ENCODE measurements around the gene MROH9.

The MROH9 gene

GRCh38 chr1:170935231-170935630 is at the start of gene MROH9:
Gene MROH9, plus strand, starts transcription at chr1:170935534. Its CDS starts 10,023 bp downstream, at chr1:170945557.
- TF ChIP-seq EP300 (IDR thresholded peaks at IDR 0.05; ENCODE audit: borderline replicate concordance): no peak
- TF ChIP-seq MAX (IDR thresholded peaks at IDR 0.05): no peak
- no peak for TF ChIP-seq USF1 (IDR thresholded peaks at IDR 0.05)
- no peak for TF ChIP-seq TCF12 (IDR thresholded peaks at IDR 0.05; ENCODE audit: low read depth)
- no peak for TF ChIP-seq ZBTB7A (IDR thresholded peaks at IDR 0.05; ENCODE audit: low read depth)
- TF ChIP-seq TEAD4 (IDR thresholded peaks at IDR 0.05): no peak
- no peak for TF ChIP-seq EGR1 (IDR thresholded peaks at IDR 0.05)
- no peak for TF ChIP-seq FOXM1 (IDR thresholded peaks at IDR 0.05; ENCODE audit: borderline replicate concordance, low read depth)
- TF ChIP-seq YY1 (IDR thresholded peaks at IDR 0.05; ENCODE audit: low read depth): no peak
- TF ChIP-seq NFIC (IDR thresholded peaks at IDR 0.05): no peak
- no peak for TF ChIP-seq CEBPB (IDR thresholded peaks at IDR 0.05)
- TF ChIP-seq CREB1 (IDR thresholded peaks at IDR 0.05; ENCODE audit: low read depth): no peak
- no peak for TF ChIP-seq RAD21 (IDR thresholded peaks at IDR 0.05; ENCODE audit: low read depth)
- TF ChIP-seq TAF1 (IDR thresholded peaks at IDR 0.05; ENCODE audit: low read depth): no peak
- TF ChIP-seq REST (IDR thresholded peaks at IDR 0.05; ENCODE audit: low read depth): no peak

- no peak for TF ChIP-seq TCF12 (IDR thresholded peaks at IDR 0.05; ENCODE audit: low read depth)
- TF ChIP-seq RAD21 (IDR thresholded peaks at IDR 0.05; ENCODE audit: low read depth): no peak
- TF ChIP-seq EP300 (IDR thresholded peaks at IDR 0.05; ENCODE audit: borderline replicate concordance): no peak
- TF ChIP-seq YY1 (IDR thresholded peaks at IDR 0.05; ENCODE audit: low read depth): no peak
- TF ChIP-seq USF1 (IDR thresholded peaks at IDR 0.05): no peak
- no peak for TF ChIP-seq CREB1 (IDR thresholded peaks at IDR 0.05; ENCODE audit: low read depth)
- TF ChIP-seq TEAD4 (IDR thresholded peaks at IDR 0.05): no peak
Measured at GRCh38 chr1:170885551-170885950, 49.8 kb upstream of the MROH9 start.

- no peak for TF ChIP-seq RAD21 (IDR thresholded peaks at IDR 0.05; ENCODE audit: low read depth)
Measured at GRCh38 chr1:170886460-170886859, 48.9 kb upstream of the MROH9 start.

GRCh38 chr1:170887726-170888125 is 47.6 kb upstream of the MROH9 start:
- TF ChIP-seq ZBTB7A (IDR thresholded peaks at IDR 0.05; ENCODE audit: low read depth) (no peak), REST (IDR thresholded peaks at IDR 0.05; ENCODE audit: low read depth) (no peak), USF1 (IDR thresholded peaks at IDR 0.05) (no peak), RAD21 (IDR thresholded peaks at IDR 0.05; ENCODE audit: low read depth) (no peak), EP300 (IDR thresholded peaks at IDR 0.05; ENCODE audit: borderline replicate concordance) (no peak), NFIC (IDR thresholded peaks at IDR 0.05) (no peak), TCF12 (IDR thresholded peaks at IDR 0.05; ENCODE audit: low read depth) (no peak), EGR1 (IDR thresholded peaks at IDR 0.05) (no peak), MAX (IDR thresholded peaks at IDR 0.05) (no peak), CEBPB (IDR thresholded peaks at IDR 0.05) (no peak), CREB1 (IDR thresholded peaks at IDR 0.05; ENCODE audit: low read depth) (no peak), YY1 (IDR thresholded peaks at IDR 0.05; ENCODE audit: low read depth) (no peak), FOXM1 (IDR thresholded peaks at IDR 0.05; ENCODE audit: borderline replicate concordance, low read depth) (no peak), TEAD4 (IDR thresholded peaks at IDR 0.05) (no peak), TAF1 (IDR thresholded peaks at IDR 0.05; ENCODE audit: low read depth) (no peak)

- no peak for TF ChIP-seq CEBPB (IDR thresholded peaks at IDR 0.05)
- TF ChIP-seq EGR1 (IDR thresholded peaks at IDR 0.05): no peak
- no peak for TF ChIP-seq RAD21 (IDR thresholded peaks at IDR 0.05; ENCODE audit: low read depth)
- no peak for TF ChIP-seq TCF12 (IDR thresholded peaks at IDR 0.05; ENCODE audit: low read depth)
- TF ChIP-seq ZBTB7A (IDR thresholded peaks at IDR 0.05; ENCODE audit: low read depth): no peak
- no peak for TF ChIP-seq NFIC (IDR thresholded peaks at IDR 0.05)
- TF ChIP-seq EP300 (IDR thresholded peaks at IDR 0.05; ENCODE audit: borderline replicate concordance): no peak
- no peak for TF ChIP-seq USF1 (IDR thresholded peaks at IDR 0.05)
Measured at GRCh38 chr1:170891872-170892271, 43.5 kb upstream of the MROH9 start.
